Liver (tissue), 9 donors: Measurements from ENCODE around the gene DAND5. TPM values are rescaled to one million over a fixed set of nuclear protein-coding genes. Genes with fewer than 3 reads are reported as not detected.

Experiments used
- DNase-seq: peaks from one replicate; pipeline ENCODE4 v3.0.0-alpha.2; 2017; ENCODE audit warnings: low spot score
- H3K27ac ChIP-seq, 2 donors: one replicate each; pipeline ENCODE4 v1.7.0; 2013; ENCODE audit warnings: inconsistent platforms in 2 of 2, low read length in 2 of 2, control low read depth in 1 of 2, low read depth in 1 of 2, mild to moderate bottlenecking in 1 of 2
- H3K27me3 ChIP-seq, 4 donors: one replicate each; pipeline versions ENCODE4 v1.6.1 to v1.7.0; 2013; ENCODE audit warnings: low read length in 3 of 4, inconsistent platforms in 1 of 4, mild to moderate bottlenecking in 1 of 4, moderate library complexity in 1 of 4; ENCODE audit not compliant: control insufficient read depth in 4 of 4, insufficient read depth in 4 of 4
- H3K36me3 ChIP-seq, 4 donors: one replicate each; pipeline versions ENCODE4 v1.6.1 to v1.7.0; 2013; ENCODE audit warnings: low read length in 3 of 4, mild to moderate bottlenecking in 3 of 4, low read depth in 1 of 4, moderate library complexity in 1 of 4; ENCODE audit not compliant: control insufficient read depth in 4 of 4, insufficient read depth in 3 of 4
- H3K4me1 ChIP-seq, 4 donors: one replicate each; pipeline versions ENCODE4 v1.6.1 to v1.7.0; 2013; ENCODE audit warnings: low read length in 3 of 4, mild to moderate bottlenecking in 3 of 4, moderate library complexity in 1 of 4; ENCODE audit not compliant: control insufficient read depth in 4 of 4, insufficient read depth in 4 of 4
- H3K4me3 ChIP-seq, 3 donors: one replicate each; pipeline versions ENCODE4 v1.6.1 to v1.7.0; 2013; ENCODE audit warnings: low read length in 3 of 3, control low read depth in 1 of 3, low read depth in 1 of 3, mild to moderate bottlenecking in 1 of 3
- H3K9ac ChIP-seq, 2 donors: one replicate each; pipeline ENCODE4 v1.7.0; 2013; ENCODE audit warnings: low read length in 2 of 2, mild to moderate bottlenecking in 2 of 2, moderate library complexity in 2 of 2, control low read depth in 1 of 2, low read depth in 1 of 2
- H3K9me3 ChIP-seq, 4 donors: one replicate each; pipeline versions ENCODE4 v1.6.1 to v1.7.0; 2013; ENCODE audit warnings: low read length in 3 of 4; ENCODE audit not compliant: control insufficient read depth in 4 of 4
- EGR1 ChIP-seq, 2 donors: IDR thresholded peaks; 2 replicates each; pipeline ENCODE4 v1.6.1; 2016 to 2018; ENCODE audit warnings: antibody characterized with exemption in 2 of 2, low read depth in 2 of 2
- FOXA1 ChIP-seq: IDR thresholded peaks from 2 replicates; pipeline ENCODE4 v1.6.1; 2016; ENCODE audit warnings: antibody characterized with exemption
- FOXA2 ChIP-seq: IDR thresholded peaks from 2 replicates; pipeline ENCODE4 v1.6.1; 2016; ENCODE audit warnings: antibody characterized with exemption
- GABPA ChIP-seq, 2 donors: IDR thresholded peaks in 1 of 2; conservative IDR thresholded peaks in 1 of 2; 2 replicates each; pipeline ENCODE4 v1.6.1; 2016; ENCODE audit warnings: antibody characterized with exemption in 2 of 2, mild to moderate bottlenecking in 1 of 2, moderate library complexity in 1 of 2
- HNF4A ChIP-seq, 2 donors: conservative IDR thresholded peaks; 2 replicates each; pipeline ENCODE4 v1.6.1; 2016; ENCODE audit warnings: antibody characterized with exemption in 2 of 2, mild to moderate bottlenecking in 2 of 2
- HNF4G ChIP-seq: IDR thresholded peaks from 2 replicates; pipeline ENCODE4 v1.6.1; 2016; ENCODE audit warnings: antibody characterized with exemption
- JUND ChIP-seq, 2 donors: IDR thresholded peaks; 2 replicates each; pipeline ENCODE4 v1.6.1; 2016; ENCODE audit warnings: antibody characterized with exemption in 2 of 2
- NR2F2 ChIP-seq: IDR thresholded peaks from 2 replicates; pipeline ENCODE4 v1.6.1; 2016; ENCODE audit warnings: antibody characterized with exemption
- RAD21 ChIP-seq, 2 donors: IDR thresholded peaks; 2 replicates each; pipeline ENCODE4 v1.6.1; 2016; ENCODE audit warnings: antibody characterized with exemption in 2 of 2, mild to moderate bottlenecking in 2 of 2
- RXRA ChIP-seq, 2 donors: IDR thresholded peaks; 2 replicates each; pipeline ENCODE4 v1.6.1; 2017 to 2018; ENCODE audit warnings: antibody characterized with exemption in 2 of 2, mild to moderate bottlenecking in 1 of 2
- SP1 ChIP-seq: IDR thresholded peaks from 2 replicates; pipeline ENCODE4 v1.6.1; 2018; ENCODE audit warnings: antibody characterized with exemption, mild to moderate bottlenecking
- TAF1 ChIP-seq: conservative IDR thresholded peaks from 2 replicates; pipeline ENCODE4 v1.6.1; 2016; ENCODE audit warnings: antibody characterized with exemption, mild to moderate bottlenecking
- YY1 ChIP-seq: IDR thresholded peaks from 2 replicates; pipeline ENCODE4 v1.6.1; 2016; ENCODE audit warnings: antibody characterized with exemption, mild to moderate bottlenecking
- WGBS: extraction: QIAGEN DNeasy Blood & Tissue Kit; methylation state at CpG from one replicate; pipeline ENCODE4 v1.1.7; 2013; 5-methylcytosine and 5-hydroxymethylcytosine counted together
- polyA plus RNA-seq, 2 donors: library from polyadenylated mRNA; stranded (reverse) in 1 of 2; unstranded in 1 of 2; fragments of 200-250 nt in 1 of 2; fragments of >200 nt in 1 of 2; fragmentation: Nextera tagmentation in 1 of 2; extraction: Ambion mirVana in 1 of 2; gene quantifications; one replicate each; pipeline versions ENCODE4 v1.2.1 to v1.2.3, GENCODE V29; 2013 to 2015
- total RNA-seq, 2 donors: library from RNA; depleted of rRNA; stranded (reverse); fragments of >200 nt; gene quantifications; one replicate each; pipeline ENCODE4 v1.2.3, GENCODE V29; 2014
- TF ChIP-seq, protein P1 (sequence below): IDR thresholded peaks from 2 replicates; pipeline ENCODE4 v1.6.1; 2016; ENCODE audit warnings: antibody characterized with exemption
- TF ChIP-seq, protein P2 (sequence below): fragments of 150-350 bp; IDR thresholded peaks from 2 replicates; pipeline ENCODE4 v1.5.1; 2017; ENCODE audit warnings: improper control_type of control experiment, low read depth, low read length; ENCODE audit not compliant: missing input control
- TF ChIP-seq, protein P3 (sequence below): IDR thresholded peaks from 2 replicates; pipeline ENCODE4 v1.6.1; 2016; ENCODE audit warnings: antibody characterized with exemption
- TF ChIP-seq, protein P4 (sequence below): IDR thresholded peaks from 2 replicates; pipeline ENCODE4 v1.6.1; 2016; ENCODE audit warnings: antibody characterized with exemption
- TF ChIP-seq, protein P5 (sequence below): IDR thresholded peaks from 2 replicates; pipeline ENCODE4 v1.6.1; 2016; ENCODE audit warnings: antibody characterized with exemption, mild to moderate bottlenecking
- donor health status: healthy.
- donor health status: healthy.
- donor health status: healthy.
- donor health status: healthy.
- donor health status: healthy.

DAND5 gene
- total and polyA plus RNA-seq, 4 donors: 0.23 TPM; not detected in 3

DNA sequence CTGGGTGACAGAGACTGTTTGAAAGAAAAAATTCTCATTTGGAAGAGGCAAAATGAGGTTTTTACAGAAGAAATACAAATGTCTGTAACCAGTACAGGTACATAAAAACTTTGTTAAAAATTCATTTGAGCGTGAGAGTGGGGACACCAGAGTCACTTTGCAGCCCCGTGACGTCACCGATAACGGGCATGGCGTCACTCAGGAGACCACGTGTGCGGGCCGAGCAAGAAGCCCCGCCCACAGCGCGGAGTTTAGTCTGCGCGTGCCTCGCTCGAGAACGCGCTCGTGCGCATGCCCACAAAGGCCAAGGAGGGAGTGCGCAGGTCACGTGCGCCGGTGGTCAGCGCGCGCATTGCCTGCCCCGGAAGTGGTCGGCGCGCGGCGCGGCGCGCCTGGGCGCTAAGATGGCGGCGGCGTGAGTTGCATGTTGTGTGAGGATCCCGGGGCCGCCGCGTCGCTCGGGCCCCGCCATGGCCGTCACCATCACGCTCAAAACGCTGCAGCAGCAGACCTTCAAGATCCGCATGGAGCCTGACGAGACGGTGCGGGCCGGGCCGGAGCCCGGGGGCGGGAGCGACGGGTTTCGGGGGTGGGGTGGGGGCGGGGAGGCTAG is 23.8 kb upstream of the DAND5 start, which contains the start of gene RAD23A:
Gene RAD23A, plus strand, starts transcription at position 384 of the 613 bp plus-strand sequence. Its CDS starts 87 bp downstream, at position 471.
- H3K9ac ChIP-seq: peak within 1 kb of the TSS; percentile 36 to 91
- H3K36me3 ChIP-seq: peaks cover 18 to 54% (median 50%) of the 10 kb centered on the region in 4 donors
- peak within 1 kb of the TSS; percentile 67 to 92 (median 77) for H3K4me3 ChIP-seq
- H3K4me1 ChIP-seq: peaks cover 4 to 38% (median 22%) of the 10 kb centered on the region in 4 donors
- peak within 1 kb of the TSS; percentile 67 to 85 for H3K27ac ChIP-seq
- no peaks in the 10 kb centered on the region for H3K27me3 ChIP-seq
- DNase-seq: peak; percentile 98
- WGBS: under 1% methylated on average over 62 of the region's 62 CpGs
- H3K9me3 ChIP-seq: no peaks in the 10 kb centered on the region
- TF ChIP-seq, protein P1, sequence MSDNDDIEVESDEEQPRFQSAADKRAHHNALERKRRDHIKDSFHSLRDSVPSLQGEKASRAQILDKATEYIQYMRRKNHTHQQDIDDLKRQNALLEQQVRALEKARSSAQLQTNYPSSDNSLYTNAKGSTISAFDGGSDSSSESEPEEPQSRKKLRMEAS: peak; percentile 57
- TF ChIP-seq, protein P2, sequence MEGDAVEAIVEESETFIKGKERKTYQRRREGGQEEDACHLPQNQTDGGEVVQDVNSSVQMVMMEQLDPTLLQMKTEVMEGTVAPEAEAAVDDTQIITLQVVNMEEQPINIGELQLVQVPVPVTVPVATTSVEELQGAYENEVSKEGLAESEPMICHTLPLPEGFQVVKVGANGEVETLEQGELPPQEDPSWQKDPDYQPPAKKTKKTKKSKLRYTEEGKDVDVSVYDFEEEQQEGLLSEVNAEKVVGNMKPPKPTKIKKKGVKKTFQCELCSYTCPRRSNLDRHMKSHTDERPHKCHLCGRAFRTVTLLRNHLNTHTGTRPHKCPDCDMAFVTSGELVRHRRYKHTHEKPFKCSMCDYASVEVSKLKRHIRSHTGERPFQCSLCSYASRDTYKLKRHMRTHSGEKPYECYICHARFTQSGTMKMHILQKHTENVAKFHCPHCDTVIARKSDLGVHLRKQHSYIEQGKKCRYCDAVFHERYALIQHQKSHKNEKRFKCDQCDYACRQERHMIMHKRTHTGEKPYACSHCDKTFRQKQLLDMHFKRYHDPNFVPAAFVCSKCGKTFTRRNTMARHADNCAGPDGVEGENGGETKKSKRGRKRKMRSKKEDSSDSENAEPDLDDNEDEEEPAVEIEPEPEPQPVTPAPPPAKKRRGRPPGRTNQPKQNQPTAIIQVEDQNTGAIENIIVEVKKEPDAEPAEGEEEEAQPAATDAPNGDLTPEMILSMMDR: no peak
- TF ChIP-seq, protein P3, sequence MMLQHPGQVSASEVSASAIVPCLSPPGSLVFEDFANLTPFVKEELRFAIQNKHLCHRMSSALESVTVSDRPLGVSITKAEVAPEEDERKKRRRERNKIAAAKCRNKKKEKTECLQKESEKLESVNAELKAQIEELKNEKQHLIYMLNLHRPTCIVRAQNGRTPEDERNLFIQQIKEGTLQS: no peak
- TF ChIP-seq SP1 (no peak), EGR1 (IDR thresholded peaks at IDR 0.05; ENCODE audit: low read depth in 2 of 2) (no peak), RAD21 (IDR thresholded peaks at IDR 0.05) (no peak), RXRA (IDR thresholded peaks at IDR 0.05) (no peak), TAF1 (no peak), FOXA1 (no peak), YY1 (peak; percentile 95), HNF4G (no peak), HNF4A (conservative IDR thresholded peaks at IDR 0.05) (no peak), JUND (IDR thresholded peaks at IDR 0.05) (peak in 1 of 2 donors; percentile 25), NR2F2 (no peak), GABPA (IDR thresholded peaks at IDR 0.05 in 1 of 2, conservative IDR thresholded peaks at IDR 0.05 in 1 of 2) (peak in 1 of 2 donors; percentile 88), FOXA2 (no peak)
- TF ChIP-seq, protein P4, sequence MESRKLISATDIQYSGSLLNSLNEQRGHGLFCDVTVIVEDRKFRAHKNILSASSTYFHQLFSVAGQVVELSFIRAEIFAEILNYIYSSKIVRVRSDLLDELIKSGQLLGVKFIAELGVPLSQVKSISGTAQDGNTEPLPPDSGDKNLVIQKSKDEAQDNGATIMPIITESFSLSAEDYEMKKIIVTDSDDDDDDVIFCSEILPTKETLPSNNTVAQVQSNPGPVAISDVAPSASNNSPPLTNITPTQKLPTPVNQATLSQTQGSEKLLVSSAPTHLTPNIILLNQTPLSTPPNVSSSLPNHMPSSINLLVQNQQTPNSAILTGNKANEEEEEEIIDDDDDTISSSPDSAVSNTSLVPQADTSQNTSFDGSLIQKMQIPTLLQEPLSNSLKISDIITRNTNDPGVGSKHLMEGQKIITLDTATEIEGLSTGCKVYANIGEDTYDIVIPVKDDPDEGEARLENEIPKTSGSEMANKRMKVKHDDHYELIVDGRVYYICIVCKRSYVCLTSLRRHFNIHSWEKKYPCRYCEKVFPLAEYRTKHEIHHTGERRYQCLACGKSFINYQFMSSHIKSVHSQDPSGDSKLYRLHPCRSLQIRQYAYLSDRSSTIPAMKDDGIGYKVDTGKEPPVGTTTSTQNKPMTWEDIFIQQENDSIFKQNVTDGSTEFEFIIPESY: no peak
- TF ChIP-seq, protein P5, sequence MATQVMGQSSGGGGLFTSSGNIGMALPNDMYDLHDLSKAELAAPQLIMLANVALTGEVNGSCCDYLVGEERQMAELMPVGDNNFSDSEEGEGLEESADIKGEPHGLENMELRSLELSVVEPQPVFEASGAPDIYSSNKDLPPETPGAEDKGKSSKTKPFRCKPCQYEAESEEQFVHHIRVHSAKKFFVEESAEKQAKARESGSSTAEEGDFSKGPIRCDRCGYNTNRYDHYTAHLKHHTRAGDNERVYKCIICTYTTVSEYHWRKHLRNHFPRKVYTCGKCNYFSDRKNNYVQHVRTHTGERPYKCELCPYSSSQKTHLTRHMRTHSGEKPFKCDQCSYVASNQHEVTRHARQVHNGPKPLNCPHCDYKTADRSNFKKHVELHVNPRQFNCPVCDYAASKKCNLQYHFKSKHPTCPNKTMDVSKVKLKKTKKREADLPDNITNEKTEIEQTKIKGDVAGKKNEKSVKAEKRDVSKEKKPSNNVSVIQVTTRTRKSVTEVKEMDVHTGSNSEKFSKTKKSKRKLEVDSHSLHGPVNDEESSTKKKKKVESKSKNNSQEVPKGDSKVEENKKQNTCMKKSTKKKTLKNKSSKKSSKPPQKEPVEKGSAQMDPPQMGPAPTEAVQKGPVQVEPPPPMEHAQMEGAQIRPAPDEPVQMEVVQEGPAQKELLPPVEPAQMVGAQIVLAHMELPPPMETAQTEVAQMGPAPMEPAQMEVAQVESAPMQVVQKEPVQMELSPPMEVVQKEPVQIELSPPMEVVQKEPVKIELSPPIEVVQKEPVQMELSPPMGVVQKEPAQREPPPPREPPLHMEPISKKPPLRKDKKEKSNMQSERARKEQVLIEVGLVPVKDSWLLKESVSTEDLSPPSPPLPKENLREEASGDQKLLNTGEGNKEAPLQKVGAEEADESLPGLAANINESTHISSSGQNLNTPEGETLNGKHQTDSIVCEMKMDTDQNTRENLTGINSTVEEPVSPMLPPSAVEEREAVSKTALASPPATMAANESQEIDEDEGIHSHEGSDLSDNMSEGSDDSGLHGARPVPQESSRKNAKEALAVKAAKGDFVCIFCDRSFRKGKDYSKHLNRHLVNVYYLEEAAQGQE: no peak
